ENCODE measurements around the gene PRDX2. TPM values are rescaled to one million over a fixed set of nuclear protein-coding genes. Genes with fewer than 3 reads are reported as not detected.

Gene PRDX2
- polyA plus RNA-seq, 3 donors = 40.0 to 71.5 (median 46.7) TPM

DNA sequence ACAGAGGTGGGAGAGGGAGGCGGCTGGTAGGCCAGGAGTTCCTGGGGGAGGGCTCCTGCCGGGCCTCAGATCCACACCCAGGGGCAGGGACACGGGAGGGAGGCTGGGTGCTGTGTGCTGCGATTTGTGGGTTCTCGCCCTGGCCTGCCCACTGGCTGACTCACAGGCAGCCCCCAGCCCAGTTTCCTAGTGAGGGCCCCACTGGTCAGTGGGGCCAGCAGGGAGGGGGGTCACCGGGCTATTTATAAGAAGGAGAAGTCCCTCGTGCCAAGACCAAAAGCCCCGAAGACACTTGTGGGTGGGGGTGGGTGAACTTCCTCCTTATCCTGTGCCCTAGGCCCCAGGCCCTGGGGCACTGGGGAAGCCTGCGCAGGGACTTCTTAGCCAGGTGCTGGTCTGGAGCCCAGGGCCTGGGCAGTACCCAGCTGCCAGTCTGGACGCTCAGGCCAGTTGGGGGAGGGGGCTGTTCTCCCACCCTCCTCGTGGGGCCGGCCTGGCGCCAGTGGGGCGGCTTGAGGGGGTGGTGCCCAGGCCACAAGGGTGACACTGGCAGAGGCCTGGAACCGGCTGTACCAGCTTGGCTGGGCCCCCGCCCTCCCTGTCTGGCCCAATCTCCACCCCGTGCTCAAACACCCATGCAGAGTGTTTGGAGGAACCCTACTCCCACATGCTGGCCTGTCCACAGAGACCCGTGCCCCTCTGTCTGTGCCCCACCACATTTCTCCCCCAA is 15.3 kb downstream of the PRDX2 start:
- peak overlapping the region; percentile 95 to 100 for H3K27ac ChIP-seq (ENCODE audit: low read depth in 1 of 2, low read length in 2 of 2)
- no peaks in the 10 kb centered on the region for H3K36me3 ChIP-seq (replicated peaks in 1 of 2; ENCODE audit: control insufficient read depth in 1 of 2, insufficient read depth in 2 of 2, low read length in 2 of 2)
- H2AFZ ChIP-seq (ENCODE audit: insufficient read depth, low read depth, low read length, poor library complexity, severe bottlenecking) = no peak overlapping the region
- Mint-ChIP-seq H3K36me3 (peaks cover 0 to 2% of the 10 kb centered on the region in 2 donors), H3K4me1 (peaks cover 37% of the 10 kb centered on the region), H3K27me3 (ENCODE audit: low read depth in 3 of 3) (peaks cover 0 to 4% (median 1%) of the 10 kb centered on the region in 3 donors), H3K4me3 (peak overlapping the region; percentile 55 to 65), H3K9me3 (peaks cover 0 to 3% (median 0%) of the 10 kb centered on the region in 7 donors), H3K27ac (peak overlapping the region in 1 of 7 donors; percentile 100)
- no peaks in the 10 kb centered on the region for H3K9me3 ChIP-seq (replicated peaks in 1 of 2; ENCODE audit: control insufficient read depth in 1 of 2, insufficient read depth in 1 of 2, low read length in 2 of 2)
- peak overlapping the region; percentile 94 for H3K9ac ChIP-seq (ENCODE audit: insufficient read depth, low read length, poor library complexity, severe bottlenecking)
- DNase-seq = peak; percentile 98 to 99 (median 98)
- H4K20me1 ChIP-seq (ENCODE audit: insufficient read depth, low read length) = no peaks in the 10 kb centered on the region
- H3K79me2 ChIP-seq (ENCODE audit: insufficient read depth, low read length) = peaks cover 44% of the 10 kb centered on the region
- peak overlapping the region; percentile 29 to 100 (median 31) for H3K4me3 ChIP-seq (replicated peaks in 1 of 3; ENCODE audit: low read depth in 2 of 3, low read length in 3 of 3)
- peak overlapping the region; percentile 76 for H3K4me2 ChIP-seq (replicated peaks; ENCODE audit: extremely low read depth, low read length, poor library complexity, severe bottlenecking)
- intact Hi-C loops (cut with micrococcal nuclease) = loop anchor here (10.0 kb wide), 1 partner anchor 1058 kb away; no protein-coding TSS in a partner anchor
- peaks cover 83 to 86% of the 10 kb centered on the region in 2 donors for H3K4me1 ChIP-seq (ENCODE audit: control insufficient read depth in 1 of 2, insufficient read depth in 2 of 2, low read length in 2 of 2)
- WGBS (ENCODE audit: insufficient coverage) = under 1% methylated on average over 13 of the region's 18 CpGs
- H3K27me3 ChIP-seq (ENCODE audit: control insufficient read depth in 2 of 2, insufficient read depth in 2 of 2, low read length in 2 of 2) = no peaks in the 10 kb centered on the region
- no peak for TF ChIP-seq CTCF (IDR thresholded peaks at IDR 0.05)

DNA sequence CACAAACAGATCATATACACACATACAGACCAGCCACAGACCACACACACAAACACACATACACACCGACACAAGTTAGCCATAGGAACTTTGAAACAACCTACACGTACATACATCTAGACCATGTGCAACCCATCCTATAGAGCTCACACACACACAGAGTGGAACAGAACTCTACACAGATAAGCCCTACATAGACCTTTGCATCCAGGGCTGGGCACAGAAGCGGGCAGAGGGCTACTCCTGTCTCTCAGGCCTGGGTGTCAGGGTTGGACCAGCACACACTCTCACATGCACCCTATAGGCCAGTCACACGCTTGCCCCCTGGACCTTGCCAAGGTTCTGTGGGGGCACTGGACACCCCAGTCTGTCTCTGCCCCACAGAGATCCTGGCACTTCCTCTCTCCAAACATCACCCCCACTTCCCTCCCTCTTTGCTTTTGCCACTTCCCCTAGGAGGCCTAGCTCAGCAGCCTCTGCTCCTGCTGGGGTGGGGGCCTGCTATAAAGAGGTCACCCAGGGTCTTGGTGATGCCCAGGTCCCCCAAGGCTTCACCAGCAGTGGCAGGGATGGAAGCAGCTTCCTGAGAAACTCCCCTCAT is 16.1 kb downstream of the PRDX2 start:
- H3K79me2 ChIP-seq (ENCODE audit: insufficient read depth, low read length) = peaks cover 36% of the 10 kb centered on the region
- H3K9me3 Mint-ChIP-seq = no peaks in the 10 kb centered on the region
- WGBS (ENCODE audit: insufficient coverage) = 13% methylated on average over 4 of the region's 4 CpGs
- peak overlapping the region; percentile 95 to 100 for H3K27ac ChIP-seq (ENCODE audit: low read depth in 1 of 2, low read length in 2 of 2)
- H3K4me3 Mint-ChIP-seq = no peak overlapping the region
- peaks cover 0 to 2% of the 10 kb centered on the region in 2 donors for H3K36me3 Mint-ChIP-seq
- TF ChIP-seq CTCF (IDR thresholded peaks at IDR 0.05) = no peak
- peak overlapping the region; percentile 29 to 100 (median 31) for H3K4me3 ChIP-seq (replicated peaks in 1 of 3; ENCODE audit: low read depth in 2 of 3, low read length in 3 of 3)
- H3K27me3 ChIP-seq (ENCODE audit: control insufficient read depth in 2 of 2, insufficient read depth in 2 of 2, low read length in 2 of 2) = no peaks in the 10 kb centered on the region
- H3K27me3 Mint-ChIP-seq (ENCODE audit: low read depth in 3 of 3) = peaks cover 0 to 5% (median 1%) of the 10 kb centered on the region in 3 donors
- DNase-seq = peak; percentile 80 to 90 (median 83)
- no peak overlapping the region for H3K27ac Mint-ChIP-seq
- intact Hi-C loops (cut with micrococcal nuclease) = loop anchor here (10.0 kb wide), 1 partner anchor 1059 kb away; no protein-coding TSS in a partner anchor
- peak overlapping the region; percentile 94 for H3K9ac ChIP-seq (ENCODE audit: insufficient read depth, low read length, poor library complexity, severe bottlenecking)
- H3K9me3 ChIP-seq (replicated peaks in 1 of 2; ENCODE audit: control insufficient read depth in 1 of 2, insufficient read depth in 1 of 2, low read length in 2 of 2) = no peaks in the 10 kb centered on the region
- H3K4me1 ChIP-seq (ENCODE audit: control insufficient read depth in 1 of 2, insufficient read depth in 2 of 2, low read length in 2 of 2) = peaks cover 80 to 81% of the 10 kb centered on the region in 2 donors
- H3K36me3 ChIP-seq (replicated peaks in 1 of 2; ENCODE audit: control insufficient read depth in 1 of 2, insufficient read depth in 2 of 2, low read length in 2 of 2) = no peaks in the 10 kb centered on the region
- H4K20me1 ChIP-seq (ENCODE audit: insufficient read depth, low read length) = no peaks in the 10 kb centered on the region
- peak overlapping the region; percentile 76 for H3K4me2 ChIP-seq (replicated peaks; ENCODE audit: extremely low read depth, low read length, poor library complexity, severe bottlenecking)
- H2AFZ ChIP-seq (ENCODE audit: insufficient read depth, low read depth, low read length, poor library complexity, severe bottlenecking) = no peak overlapping the region
- H3K4me1 Mint-ChIP-seq = peaks cover 35% of the 10 kb centered on the region

Measured in CD14-positive monocyte (primary cell).